Neuronal stem cell (in vitro differentiated cells): ENCODE results near the gene NR5A2.

Experiments
- DNase-seq: peaks from one replicate; pipeline ENCODE4 v3.0.0-alpha.2; 2013; ENCODE audit warnings: low spot score
- H2AFZ ChIP-seq: one replicate; pipeline ENCODE4 v1.6.1; 2013; ENCODE audit warnings: mild to moderate bottlenecking, low read length, inconsistent platforms
- H2AK5ac ChIP-seq: 2 replicates; pipeline ENCODE4 v1.6.1; 2013; ENCODE audit warnings: low read depth, mild to moderate bottlenecking, inconsistent platforms, low read length, moderate library complexity, mixed read lengths
- H2BK120ac ChIP-seq: 2 replicates; pipeline ENCODE4 v1.6.1; 2013; ENCODE audit warnings: low read depth, mild to moderate bottlenecking, inconsistent platforms, low read length, moderate library complexity, mixed read lengths
- H2BK12ac ChIP-seq: one replicate; pipeline ENCODE4 v1.6.1; 2013; ENCODE audit warnings: low read length, inconsistent platforms
- H2BK15ac ChIP-seq: 2 replicates; pipeline ENCODE4 v1.6.1; 2013; ENCODE audit warnings: mild to moderate bottlenecking, low read length, inconsistent platforms, mixed read lengths
- H2BK5ac ChIP-seq: one replicate; pipeline ENCODE4 v1.6.1; 2013; ENCODE audit warnings: inconsistent platforms, mild to moderate bottlenecking, low read length, moderate library complexity
- H3K14ac ChIP-seq: one replicate; pipeline ENCODE4 v1.6.1; 2013; ENCODE audit warnings: low read length, inconsistent platforms
- H3K18ac ChIP-seq: 2 replicates; pipeline ENCODE4 v1.6.1; 2013; ENCODE audit warnings: low read length, inconsistent platforms
- H3K23ac ChIP-seq: 2 replicates; pipeline ENCODE4 v1.6.1; 2013; ENCODE audit warnings: low read depth, mild to moderate bottlenecking, mixed read lengths, low read length, inconsistent platforms; ENCODE audit not compliant: poor library complexity
- H3K27ac ChIP-seq: replicated peaks from 3 replicates; pipeline ENCODE4 v1.5.1; 2013; ENCODE audit warnings: low read length, inconsistent platforms
- H3K27me3 ChIP-seq, 3 experiments: 2 replicates each; pipeline ENCODE4 v1.6.1; 2013; ENCODE audit warnings: low read length in 3 of 3, mild to moderate bottlenecking in 2 of 3, inconsistent platforms in 1 of 3, low read depth in 1 of 3, mixed read lengths in 1 of 3, moderate library complexity in 1 of 3; ENCODE audit not compliant: control insufficient read depth in 3 of 3, insufficient read depth in 3 of 3
- H3K36me3 ChIP-seq, 2 donors: replicated peaks in 1 of 2; 2 replicates each; pipeline ENCODE4 v1.6.1; 2013; ENCODE audit warnings: low read length in 2 of 2; ENCODE audit not compliant: control insufficient read depth in 2 of 2, insufficient read depth in 2 of 2
- H3K4ac ChIP-seq: 2 replicates; pipeline ENCODE4 v1.6.1; 2013; ENCODE audit warnings: inconsistent platforms, mild to moderate bottlenecking, low read length, moderate library complexity
- H3K4me1 ChIP-seq, 2 donors: 1 replicate in 1 of 2; 2 replicates in 1 of 2; pipeline ENCODE4 v1.6.1; 2013; ENCODE audit warnings: low read length in 2 of 2, low read depth in 1 of 2; ENCODE audit not compliant: control insufficient read depth in 2 of 2, insufficient read depth in 1 of 2
- H3K4me2 ChIP-seq: one replicate; pipeline ENCODE4 v1.6.1; 2013; ENCODE audit warnings: mild to moderate bottlenecking, low read length, inconsistent platforms; ENCODE audit not compliant: insufficient read depth, poor library complexity, severe bottlenecking
- H3K4me3 ChIP-seq, 2 donors: 2 replicates each; pipeline ENCODE4 v1.5.1; 2013; ENCODE audit warnings: low read length in 2 of 2, mild to moderate bottlenecking in 2 of 2, inconsistent platforms in 1 of 2, moderate library complexity in 1 of 2
- H3K79me1 ChIP-seq: one replicate; pipeline ENCODE4 v1.6.1; 2013; ENCODE audit warnings: low read depth, mild to moderate bottlenecking, inconsistent platforms, low read length, moderate library complexity
- H3K9ac ChIP-seq: one replicate; pipeline ENCODE4 v1.6.1; 2013; ENCODE audit warnings: mild to moderate bottlenecking, low read depth, low read length, inconsistent platforms; ENCODE audit not compliant: poor library complexity
- H3K9me3 ChIP-seq, 2 donors: replicated peaks in 1 of 2; 2 replicates each; pipeline versions ENCODE3 to v1.6.1; 2013; ENCODE audit warnings: low read length in 2 of 2, mild to moderate bottlenecking in 2 of 2, inconsistent platforms in 1 of 2, low read depth in 1 of 2, mixed read lengths in 1 of 2, moderate library complexity in 1 of 2; ENCODE audit not compliant: control insufficient read depth in 2 of 2, insufficient read depth in 1 of 2
- H4K8ac ChIP-seq: one replicate; pipeline ENCODE4 v1.6.1; 2013; ENCODE audit warnings: low read depth, mild to moderate bottlenecking, inconsistent platforms, low read length, moderate library complexity
- H4K91ac ChIP-seq: one replicate; pipeline ENCODE4 v1.6.1; 2013; ENCODE audit warnings: low read length, low read depth, mild to moderate bottlenecking, inconsistent platforms; ENCODE audit not compliant: poor library complexity
- WGBS, 2 donors: extraction: QIAGEN DNeasy Blood & Tissue Kit; methylation state at CpG; one replicate each; pipeline ENCODE4 v1.1.7; 2013; ENCODE audit warnings: missing lambda C conversion rate in 2 of 2, mixed read lengths in 1 of 2; ENCODE audit not compliant: insufficient read length in 2 of 2, insufficient replicate concordance in 1 of 2; ENCODE audit errors: extremely low coverage in 2 of 2; 5-methylcytosine and 5-hydroxymethylcytosine counted together

The NR5A2 gene

DNA sequence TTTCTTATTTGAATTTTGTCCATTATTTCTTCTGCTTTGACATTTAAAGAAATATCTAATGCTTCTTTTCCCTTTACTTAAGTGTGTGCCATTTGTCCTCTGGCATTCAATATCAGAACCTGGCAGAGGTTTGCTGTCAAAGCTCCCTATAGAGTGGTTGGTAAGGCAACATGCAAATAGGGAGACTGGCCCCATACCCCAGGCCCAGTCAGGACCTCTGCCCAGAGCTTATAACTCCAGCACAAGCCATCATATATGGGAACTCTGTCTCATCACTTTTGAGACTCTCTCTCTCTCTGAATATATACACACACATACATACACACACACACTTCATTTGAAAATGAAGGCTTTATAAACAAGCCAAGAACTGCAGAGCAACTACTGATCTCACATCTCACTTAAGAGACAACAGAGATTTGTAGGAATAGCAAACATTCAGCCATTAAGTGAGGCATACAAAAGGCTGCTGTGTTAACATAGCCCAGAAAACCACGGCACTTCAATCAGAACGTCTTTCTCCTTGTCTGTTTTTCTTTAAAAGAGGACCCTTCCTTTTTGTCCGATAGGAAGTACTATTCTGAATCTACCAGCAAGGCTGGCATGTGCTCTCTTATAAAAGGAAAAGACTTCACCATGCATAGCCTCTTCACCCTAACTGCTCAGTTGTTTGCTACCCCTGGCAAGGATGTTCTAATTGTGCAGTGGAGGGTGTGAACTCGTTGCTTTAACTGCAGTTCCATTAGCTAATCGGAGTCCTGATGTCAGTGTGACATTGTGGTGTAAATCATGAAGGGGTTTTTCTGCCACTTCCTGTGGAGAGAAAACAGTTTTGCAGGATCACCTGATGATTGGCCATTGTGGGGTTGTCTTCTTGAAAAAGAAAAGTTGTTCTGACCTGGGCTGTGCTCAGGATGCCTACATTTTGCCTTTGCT lies 101.7 kb downstream of the NR5A2 start:
- H3K4ac ChIP-seq = no peak overlapping the region
- H3K36me3 ChIP-seq = no peaks in the 10 kb centered on the region
- H3K23ac ChIP-seq = no peak overlapping the region
- no peak overlapping the region for H2BK12ac ChIP-seq
- H3K9ac ChIP-seq = no peak overlapping the region
- no peak overlapping the region for H3K27ac ChIP-seq
- H3K27me3 ChIP-seq = no peaks in the 10 kb centered on the region
- no peak overlapping the region for H3K18ac ChIP-seq
- H4K91ac ChIP-seq = no peak overlapping the region
- H3K4me2 ChIP-seq = no peak overlapping the region
- H3K9me3 ChIP-seq = no peaks in the 10 kb centered on the region
- no peak overlapping the region for H2AK5ac ChIP-seq
- H2AFZ ChIP-seq = peak overlapping the region; percentile 62
- no peak overlapping the region for H4K8ac ChIP-seq
- no peak overlapping the region for H2BK5ac ChIP-seq
- H2BK15ac ChIP-seq = no peak overlapping the region
- peaks cover 4 to 5% of the 10 kb centered on the region in 2 donors for H3K4me1 ChIP-seq
- H2BK120ac ChIP-seq = no peak overlapping the region
- no peaks in the 10 kb centered on the region for H3K79me1 ChIP-seq
- no peak for DNase-seq
- H3K14ac ChIP-seq = no peak overlapping the region
- WGBS, 2 donors = no CpG with 5 or more reads among the region's 5 CpGs
- H3K4me3 ChIP-seq = no peak overlapping the region

GRCh38 chr1:200130552-200130951 lies 103.0 kb downstream of the NR5A2 start:
- no peak overlapping the region for H4K8ac ChIP-seq
- H2BK120ac ChIP-seq = no peak overlapping the region
- H3K9ac ChIP-seq = no peak overlapping the region
- no peak overlapping the region for H3K14ac ChIP-seq
- H2BK15ac ChIP-seq = no peak overlapping the region
- no peak overlapping the region for H2BK5ac ChIP-seq
- peaks cover 3 to 4% of the 10 kb centered on the region in 2 donors for H3K4me1 ChIP-seq
- H3K79me1 ChIP-seq = no peaks in the 10 kb centered on the region
- H3K4me2 ChIP-seq = no peak overlapping the region
- H3K27ac ChIP-seq = no peak overlapping the region
- no peak overlapping the region for H3K18ac ChIP-seq
- no peaks in the 10 kb centered on the region for H3K36me3 ChIP-seq
- H3K4me3 ChIP-seq = no peak overlapping the region
- DNase-seq = no peak
- WGBS, 2 donors = no CpG with 5 or more reads among the region's 1 CpG
- no peak overlapping the region for H3K23ac ChIP-seq
- H2AFZ ChIP-seq = no peak overlapping the region
- no peaks in the 10 kb centered on the region for H3K9me3 ChIP-seq
- no peak overlapping the region for H2BK12ac ChIP-seq
- H4K91ac ChIP-seq = no peak overlapping the region
- H3K27me3 ChIP-seq = no peaks in the 10 kb centered on the region
- no peak overlapping the region for H2AK5ac ChIP-seq
- H3K4ac ChIP-seq = no peak overlapping the region

DNA sequence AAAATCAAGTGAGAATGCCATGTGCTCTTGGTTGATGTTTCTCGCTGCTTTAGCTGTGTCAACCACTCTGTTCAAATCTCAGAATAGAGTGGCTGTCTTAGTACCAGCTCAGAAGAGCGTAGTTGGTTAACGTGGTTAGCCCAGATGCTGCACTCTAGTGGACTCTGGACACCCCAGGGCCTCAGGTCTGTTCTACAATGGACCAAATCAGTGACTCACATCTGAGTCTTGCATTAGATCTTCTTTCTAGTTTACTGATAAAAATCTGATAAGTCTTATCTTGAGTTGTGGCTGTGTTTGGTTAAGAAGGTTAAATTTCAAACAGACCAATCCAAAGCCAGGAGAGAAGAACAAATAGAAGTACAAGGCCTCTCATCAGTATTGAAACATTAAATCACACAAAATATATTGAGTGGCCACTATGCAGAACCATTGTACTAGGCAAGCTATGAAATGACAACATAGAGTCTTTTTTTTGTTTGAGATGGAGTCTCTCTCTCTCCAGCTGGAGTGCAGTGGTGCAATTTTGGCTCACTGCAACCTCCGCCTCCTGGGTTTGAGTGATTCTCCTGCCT lies 104.1 kb downstream of the NR5A2 start:
- H2BK15ac ChIP-seq = no peak overlapping the region
- no peak overlapping the region for H3K4me3 ChIP-seq
- no peak overlapping the region for H2BK5ac ChIP-seq
- no peak overlapping the region for H3K9ac ChIP-seq
- no peak overlapping the region for H3K4me2 ChIP-seq
- no peak overlapping the region for H3K18ac ChIP-seq
- no CpG with 5 or more reads among the region's 4 CpGs for WGBS, 2 donors
- no peak overlapping the region for H2BK120ac ChIP-seq
- H2BK12ac ChIP-seq = no peak overlapping the region
- no peak overlapping the region for H3K4ac ChIP-seq
- no peak for DNase-seq
- no peaks in the 10 kb centered on the region for H3K27me3 ChIP-seq
- H3K79me1 ChIP-seq = no peaks in the 10 kb centered on the region
- H4K8ac ChIP-seq = no peak overlapping the region
- H3K9me3 ChIP-seq = no peaks in the 10 kb centered on the region
- H3K14ac ChIP-seq = no peak overlapping the region
- no peak overlapping the region for H3K27ac ChIP-seq
- H3K23ac ChIP-seq = no peak overlapping the region
- no peaks in the 10 kb centered on the region for H3K36me3 ChIP-seq
- no peak overlapping the region for H4K91ac ChIP-seq
- H2AK5ac ChIP-seq = no peak overlapping the region
- H2AFZ ChIP-seq = no peak overlapping the region
- H3K4me1 ChIP-seq = peaks cover 3 to 4% of the 10 kb centered on the region in 2 donors

DNA sequence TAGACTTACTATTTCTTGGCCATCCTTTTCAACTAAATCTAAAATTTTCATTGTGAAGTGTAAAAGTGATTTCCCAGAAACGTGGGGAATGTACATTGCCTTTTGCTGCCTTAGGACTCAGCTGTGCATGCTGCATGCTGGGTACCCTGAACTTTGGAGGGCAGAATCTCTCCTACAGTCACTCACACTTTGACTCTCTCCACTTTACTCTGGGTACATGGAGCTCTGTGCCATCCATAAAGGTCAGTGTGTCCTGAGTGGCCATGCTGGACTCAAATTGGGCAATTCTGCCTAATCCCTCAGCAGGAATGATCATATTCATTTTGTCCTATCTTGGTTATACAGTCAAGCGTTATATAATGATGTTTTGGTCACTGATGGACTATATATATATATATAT lies 105.6 kb downstream of the NR5A2 start:
- H3K27me3 ChIP-seq = no peaks in the 10 kb centered on the region
- no peak overlapping the region for H3K23ac ChIP-seq
- no peak overlapping the region for H2BK15ac ChIP-seq
- H3K9me3 ChIP-seq = no peaks in the 10 kb centered on the region
- H3K4me2 ChIP-seq = no peak overlapping the region
- no peak overlapping the region for H4K91ac ChIP-seq
- no peaks in the 10 kb centered on the region for H3K36me3 ChIP-seq
- H3K27ac ChIP-seq = no peak overlapping the region
- no peak overlapping the region for H2AFZ ChIP-seq
- no peaks in the 10 kb centered on the region for H3K79me1 ChIP-seq
- no peak overlapping the region for H3K4me3 ChIP-seq
- no peak overlapping the region for H4K8ac ChIP-seq
- H3K14ac ChIP-seq = no peak overlapping the region
- DNase-seq = no peak
- no CpG with 5 or more reads among the region's 2 CpGs for WGBS, 2 donors
- H2BK12ac ChIP-seq = no peak overlapping the region
- H3K4ac ChIP-seq = no peak overlapping the region
- H2AK5ac ChIP-seq = no peak overlapping the region
- H2BK120ac ChIP-seq = no peak overlapping the region
- no peak overlapping the region for H3K18ac ChIP-seq
- peaks cover 3 to 4% of the 10 kb centered on the region in 2 donors for H3K4me1 ChIP-seq
- no peak overlapping the region for H2BK5ac ChIP-seq
- H3K9ac ChIP-seq = no peak overlapping the region
